A673 (cell line): ENCODE data around the gene YES1.

Source experiments
- CTCF ChIP-seq: fragments of 300-800, 200-600 bp; sonication (generic); conservative IDR thresholded peaks from 2 replicates; pipeline ENCODE4 v1.5.1; 2017; ENCODE audit warnings: low read depth, mild to moderate bottlenecking, antibody characterized with exemption, low read length, moderate library complexity, mixed read lengths
- EZH2 ChIP-seq: fragments of 200-600 bp; sonication (generic); IDR thresholded peaks from 2 replicates; pipeline ENCODE4 v1.6.1; 2017; ENCODE audit warnings: borderline replicate concordance, low read depth, mild to moderate bottlenecking, mixed read lengths, antibody characterized with exemption, low read length; ENCODE audit not compliant: poor library complexity, severe bottlenecking

DNA sequence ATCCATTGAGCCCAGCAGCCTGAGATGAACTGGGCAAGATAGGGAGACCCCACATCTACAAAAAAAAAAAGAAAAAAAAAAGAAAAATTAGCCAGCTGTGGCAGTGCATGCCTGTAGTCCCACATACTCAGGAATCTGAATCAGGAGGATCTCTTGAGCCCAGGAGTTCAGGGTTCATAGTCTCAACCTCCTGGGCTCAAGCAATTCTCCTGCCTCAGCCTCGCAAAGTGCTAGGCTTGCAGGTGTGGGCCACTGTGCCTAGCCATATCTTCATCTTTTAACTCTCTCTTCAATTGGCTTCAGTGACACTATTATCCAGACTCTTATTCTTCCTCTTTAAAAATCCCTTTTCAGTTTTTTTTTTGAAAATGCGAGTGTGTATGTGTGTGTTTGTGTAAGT lies 28.5 kb upstream of the YES1 start:
- TF ChIP-seq EZH2 (no peak), CTCF (no peak)
